Lung (tissue), 12 donors: ENCODE results near the gene DUSP2. TPM values are rescaled to one million over a fixed set of nuclear protein-coding genes. Genes with fewer than 3 reads are reported as not detected.

Source experiments
- ATAC-seq: fragments of 200-7000 bp; cut with Tn5 transposase; one replicate; pipeline ENCODE4 v1.9.1; 2020; ENCODE audit warnings: moderate number of reproducible peaks; ENCODE audit not compliant: insufficient read depth, low FRiP score
- DNase-seq, 3 donors: peaks; one replicate each; pipeline ENCODE4 v3.0.0-alpha.2; 2013 to 2017
- H3K27ac ChIP-seq, 2 donors: one replicate each; pipeline ENCODE4 v1.5.1; 2013; ENCODE audit warnings: mild to moderate bottlenecking in 2 of 2, moderate library complexity in 2 of 2, control low read depth in 1 of 2, inconsistent platforms in 1 of 2, low read depth in 1 of 2, low read length in 1 of 2
- H3K27me3 ChIP-seq, 3 donors: one replicate each; pipeline ENCODE4 v1.5.1; 2013; ENCODE audit warnings: low read length in 2 of 3; ENCODE audit not compliant: control insufficient read depth in 3 of 3, insufficient read depth in 3 of 3
- H3K36me3 ChIP-seq, 4 donors: one replicate each; pipeline ENCODE4 v1.5.1; 2013; ENCODE audit warnings: low read length in 4 of 4, mild to moderate bottlenecking in 1 of 4, moderate library complexity in 1 of 4; ENCODE audit not compliant: control insufficient read depth in 4 of 4, insufficient read depth in 4 of 4
- H3K4me1 ChIP-seq, 5 donors: one replicate each; pipeline ENCODE4 v1.5.1; 2013; ENCODE audit warnings: low read length in 5 of 5, mild to moderate bottlenecking in 2 of 5, moderate library complexity in 1 of 5; ENCODE audit not compliant: control insufficient read depth in 5 of 5, insufficient read depth in 5 of 5
- H3K4me3 ChIP-seq: one replicate; pipeline ENCODE4 v1.5.1; 2013; ENCODE audit warnings: mild to moderate bottlenecking, control low read depth, moderate library complexity
- H3K9ac ChIP-seq, 2 donors: one replicate each; pipeline ENCODE4 v1.5.1; 2013; ENCODE audit warnings: low read length in 2 of 2, control low read depth in 1 of 2; ENCODE audit not compliant: insufficient read depth in 1 of 2
- H3K9me3 ChIP-seq, 4 donors: one replicate each; pipeline ENCODE4 v1.5.1; 2013; ENCODE audit warnings: low read length in 3 of 4, mild to moderate bottlenecking in 1 of 4, moderate library complexity in 1 of 4; ENCODE audit not compliant: control insufficient read depth in 4 of 4, insufficient read depth in 3 of 4
- CTCF ChIP-seq: IDR thresholded peaks from 2 replicates; pipeline ENCODE4 v1.5.1; 2012; ENCODE audit warnings: mild to moderate bottlenecking; ENCODE audit errors: control extremely low read depth, extremely low read depth
- WGBS, 2 donors: extraction: QIAGEN DNeasy Blood & Tissue Kit; methylation state at CpG; one replicate each; pipeline ENCODE4 v1.1.7; 2013; 5-methylcytosine and 5-hydroxymethylcytosine counted together
- polyA plus RNA-seq, 2 donors: library from polyadenylated mRNA; stranded (reverse); fragments of 200-250 nt; gene quantifications; one replicate each; pipeline ENCODE4 v1.2.1, GENCODE V29; 2013
- total RNA-seq, 2 donors: library from RNA; depleted of rRNA in 1 of 2; stranded (reverse); fragments of >200 nt in 1 of 2; gene quantifications; one replicate each; pipeline ENCODE4 v1.2.1, GENCODE V29; 2014 to 2021
- donor health status: control.
- donor health status: control.
- donor health status: Bipolar disorder and iron deficiency.
- donor health status: healthy.
- donor health status: DM: yes; HTN: yes; CAD: no.

Gene DUSP2
- total and polyA plus RNA-seq, 4 donors: 3.5 to 33.6 (median 5.8) TPM

- ATAC-seq: no peak
- H3K4me3 ChIP-seq: no peak overlapping the region
Observed at GRCh38 chr2:96135621-96136020, 9.6 kb downstream of the DUSP2 start.

GRCh38 chr2:96135171-96135570, 10.1 kb downstream of the DUSP2 start:
- ATAC-seq (no peak), DNase-seq (no peak)
- no peak for TF ChIP-seq CTCF
- Histone ChIP-seq H3K36me3 (no peaks in the 10 kb centered on the region), H3K27me3 (no peaks in the 10 kb centered on the region), H3K9me3 (no peaks in the 10 kb centered on the region), H3K4me1 (no peaks in the 10 kb centered on the region), H3K27ac (no peak overlapping the region), H3K9ac (no peak overlapping the region), H3K4me3 (no peak overlapping the region)
- 80 to 82% methylated on average over 9 of the region's 9 CpGs for WGBS, 2 donors

More at GRCh38 chr2:96135621-96136020, 9.6 kb downstream of the DUSP2 start:
- no peak overlapping the region for H3K27ac ChIP-seq
- H3K36me3 ChIP-seq: no peaks in the 10 kb centered on the region
- H3K9me3 ChIP-seq: no peaks in the 10 kb centered on the region
- no peak for TF ChIP-seq CTCF
- H3K4me1 ChIP-seq: no peaks in the 10 kb centered on the region
- WGBS, 2 donors: 84 to 95% methylated on average over 5 of the region's 5 CpGs
- H3K9ac ChIP-seq: no peak overlapping the region
- H3K27me3 ChIP-seq: no peaks in the 10 kb centered on the region
- DNase-seq: no peak

DNA sequence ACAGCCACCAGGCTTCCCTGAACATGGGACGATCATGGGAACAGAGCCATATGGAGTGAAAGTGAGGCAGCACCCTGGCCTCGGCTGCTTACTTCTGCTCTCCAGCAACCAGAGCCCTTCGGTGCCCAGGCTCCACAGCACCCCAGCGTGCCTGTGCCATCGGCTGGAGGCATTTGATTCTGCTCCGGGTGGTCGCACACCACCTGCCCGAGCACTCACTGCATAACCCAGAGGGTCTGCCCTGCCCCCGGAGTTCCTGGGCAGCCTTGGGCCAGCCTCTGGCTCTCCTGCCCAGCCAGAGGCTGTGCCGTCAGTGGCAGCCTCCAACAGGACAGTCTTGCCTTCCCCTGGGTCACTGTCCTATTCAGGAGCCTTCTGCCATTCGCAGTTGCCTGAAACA, 10.8 kb downstream of the DUSP2 start:
- Histone ChIP-seq H3K27ac (no peak overlapping the region), H3K4me1 (no peaks in the 10 kb centered on the region), H3K9me3 (no peaks in the 10 kb centered on the region), H3K9ac (no peak overlapping the region), H3K36me3 (no peaks in the 10 kb centered on the region), H3K4me3 (no peak overlapping the region), H3K27me3 (no peaks in the 10 kb centered on the region)
- no peak for TF ChIP-seq CTCF
- ATAC-seq (no peak), DNase-seq (no peak)
- 87 to 96% methylated on average over 11 of the region's 11 CpGs for WGBS, 2 donors
